Kidney (tissue), 14 donors: Measurements from ENCODE around the gene CEP131. TPM values are rescaled to one million over a fixed set of nuclear protein-coding genes. Genes with fewer than 3 reads are reported as not detected.

Experiments
- DNase-seq, 5 donors: peaks; one replicate each; pipeline ENCODE4 v3.0.0-alpha.2; 2013 to 2020
- FAIRE-seq: peaks from 2 replicates; lab custom pipeline; 2012; peaks lifted over from hg19 to GRCh38; lab: Jason Lieb, UNC
- H3K27ac ChIP-seq, 2 donors: one replicate each; pipeline ENCODE4 v1.7.0; 2013; ENCODE audit warnings: low read depth in 2 of 2, low read length in 2 of 2, inconsistent platforms in 1 of 2
- H3K27me3 ChIP-seq: one replicate; pipeline ENCODE4 v1.7.1; 2013; ENCODE audit warnings: low read length, inconsistent platforms; ENCODE audit not compliant: control insufficient read depth, insufficient read depth
- H3K36me3 ChIP-seq, 3 donors: one replicate each; pipeline versions ENCODE4 v1.7.0 to v1.7.1; 2013; ENCODE audit warnings: low read length in 3 of 3, control low read depth in 1 of 3, inconsistent platforms in 1 of 3; ENCODE audit not compliant: insufficient read depth in 3 of 3, control insufficient read depth in 2 of 3
- H3K4me1 ChIP-seq, 3 donors: one replicate each; pipeline versions ENCODE4 v1.7.0 to v1.7.1; 2013; ENCODE audit warnings: low read length in 3 of 3, inconsistent platforms in 1 of 3, low read depth in 1 of 3; ENCODE audit not compliant: control insufficient read depth in 2 of 3, insufficient read depth in 2 of 3
- H3K4me3 ChIP-seq, 3 donors: one replicate each; pipeline versions ENCODE4 v1.7.0 to v1.8.1; 2013; ENCODE audit warnings: low read length in 3 of 3, control low read depth in 1 of 3, inconsistent platforms in 1 of 3
- H3K9ac ChIP-seq, 3 donors: one replicate each; pipeline versions ENCODE4 v1.7.0 to v1.7.1; 2013; ENCODE audit warnings: low read length in 3 of 3, control low read depth in 1 of 3, inconsistent platforms in 1 of 3
- H3K9me3 ChIP-seq, 3 donors: one replicate each; pipeline versions ENCODE4 v1.7.0 to v1.7.1; 2013; ENCODE audit warnings: low read length in 3 of 3, control low read depth in 1 of 3, inconsistent platforms in 1 of 3; ENCODE audit not compliant: control insufficient read depth in 2 of 3, insufficient read depth in 1 of 3
- intact Hi-C: fragments of 100-400 bp; cut with DNase I; formaldehyde crosslinking; loops from one replicate; pipeline ENCODE4 v1.11.1; 2022
- polyA plus RNA-seq: library from polyadenylated mRNA; stranded (reverse); fragments of 350-450 nt; fragmentation: Illumina TruSeq; extraction: RNeasy Lipid Tissue Mini Kit (QIAGEN cat#74804); gene quantifications from one replicate; pipeline ENCODE4 v1.2.3, GENCODE V29; 2014; ENCODE audit warnings: low read depth, low replicate concordance; ENCODE audit not compliant: insufficient read depth
- total RNA-seq: library from RNA; stranded (reverse); fragmentation: NEBNext Ultra II Directional; extraction: Animal tissue kit (Norgen Biotek cat#: 25700); gene quantifications from one replicate; pipeline ENCODE4 v1.2.1, GENCODE V29; 2021
- TF ChIP-seq, protein P1 (sequence below): IDR thresholded peaks from 3 replicates; pipeline ENCODE4 v1.5.1; 2012; ENCODE audit warnings: mild to moderate bottlenecking, moderate library complexity, borderline replicate concordance; ENCODE audit not compliant: insufficient read depth; ENCODE audit errors: extremely low read depth
- donor health status: control.
- donor health status: control.
- donor health status: control.
- donor health status: control.
- donor health status: control.
- donor health status: DM: yes; HTN: yes; CAD: no.
- donor health status: Normal renal cell carcinoma (clear cell type).

Gene CEP131
- total and polyA plus RNA-seq, 2 donors from 2014 or later, result 6.9 to 7.5 TPM

DNA sequence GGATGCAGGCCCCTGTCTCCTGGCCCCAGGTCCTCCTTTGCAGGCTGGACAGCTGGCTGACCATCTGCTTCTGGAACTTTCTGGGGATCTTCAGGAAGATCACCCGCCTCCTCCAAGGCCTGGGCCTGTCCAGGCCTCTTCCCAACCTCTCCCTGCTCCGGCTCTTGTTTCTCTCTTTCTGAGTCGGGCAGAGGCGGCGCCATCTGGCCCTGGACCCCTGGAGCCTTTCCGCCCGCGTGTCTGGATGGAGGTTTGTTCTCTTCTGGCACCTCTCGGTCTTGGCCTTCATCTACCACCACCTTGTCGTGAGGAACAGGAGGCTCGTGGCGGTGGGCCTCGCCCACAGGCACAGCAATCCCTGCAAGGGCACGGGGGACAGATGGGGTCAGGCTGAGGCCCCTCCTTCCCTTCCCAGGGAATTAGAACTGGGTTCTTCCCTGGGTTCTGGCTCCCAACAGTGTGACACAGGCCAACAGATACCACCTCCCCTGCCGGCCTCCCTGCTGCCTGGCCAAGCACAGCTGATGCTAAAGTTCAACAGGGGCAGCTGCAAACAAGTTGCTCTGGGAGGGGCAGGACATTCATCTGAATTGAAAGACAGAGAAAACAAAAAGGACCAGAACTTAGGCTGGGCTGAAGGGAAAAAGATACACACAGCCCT, 29.7 kb upstream of the CEP131 start:
- Histone ChIP-seq H3K36me3 (peaks cover 0 to 13% (median 4%) of the 10 kb centered on the region in 3 donors), H3K27me3 (no peaks in the 10 kb centered on the region), H3K4me3 (no peak overlapping the region), H3K9ac (no peak overlapping the region), H3K4me1 (peaks cover 0 to 17% (median 12%) of the 10 kb centered on the region in 3 donors), H3K27ac (no peak overlapping the region), H3K9me3 (no peaks in the 10 kb centered on the region)
- intact Hi-C loops, result loop anchor here (10.0 kb wide), 1 partner anchor 232 kb away; no protein-coding TSS in a partner anchor
- TF ChIP-seq, protein P1, sequence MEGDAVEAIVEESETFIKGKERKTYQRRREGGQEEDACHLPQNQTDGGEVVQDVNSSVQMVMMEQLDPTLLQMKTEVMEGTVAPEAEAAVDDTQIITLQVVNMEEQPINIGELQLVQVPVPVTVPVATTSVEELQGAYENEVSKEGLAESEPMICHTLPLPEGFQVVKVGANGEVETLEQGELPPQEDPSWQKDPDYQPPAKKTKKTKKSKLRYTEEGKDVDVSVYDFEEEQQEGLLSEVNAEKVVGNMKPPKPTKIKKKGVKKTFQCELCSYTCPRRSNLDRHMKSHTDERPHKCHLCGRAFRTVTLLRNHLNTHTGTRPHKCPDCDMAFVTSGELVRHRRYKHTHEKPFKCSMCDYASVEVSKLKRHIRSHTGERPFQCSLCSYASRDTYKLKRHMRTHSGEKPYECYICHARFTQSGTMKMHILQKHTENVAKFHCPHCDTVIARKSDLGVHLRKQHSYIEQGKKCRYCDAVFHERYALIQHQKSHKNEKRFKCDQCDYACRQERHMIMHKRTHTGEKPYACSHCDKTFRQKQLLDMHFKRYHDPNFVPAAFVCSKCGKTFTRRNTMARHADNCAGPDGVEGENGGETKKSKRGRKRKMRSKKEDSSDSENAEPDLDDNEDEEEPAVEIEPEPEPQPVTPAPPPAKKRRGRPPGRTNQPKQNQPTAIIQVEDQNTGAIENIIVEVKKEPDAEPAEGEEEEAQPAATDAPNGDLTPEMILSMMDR, result no peak
- DNase-seq (peak in 1 of 5 donors; percentile 63), FAIRE-seq (no peak)

DNA sequence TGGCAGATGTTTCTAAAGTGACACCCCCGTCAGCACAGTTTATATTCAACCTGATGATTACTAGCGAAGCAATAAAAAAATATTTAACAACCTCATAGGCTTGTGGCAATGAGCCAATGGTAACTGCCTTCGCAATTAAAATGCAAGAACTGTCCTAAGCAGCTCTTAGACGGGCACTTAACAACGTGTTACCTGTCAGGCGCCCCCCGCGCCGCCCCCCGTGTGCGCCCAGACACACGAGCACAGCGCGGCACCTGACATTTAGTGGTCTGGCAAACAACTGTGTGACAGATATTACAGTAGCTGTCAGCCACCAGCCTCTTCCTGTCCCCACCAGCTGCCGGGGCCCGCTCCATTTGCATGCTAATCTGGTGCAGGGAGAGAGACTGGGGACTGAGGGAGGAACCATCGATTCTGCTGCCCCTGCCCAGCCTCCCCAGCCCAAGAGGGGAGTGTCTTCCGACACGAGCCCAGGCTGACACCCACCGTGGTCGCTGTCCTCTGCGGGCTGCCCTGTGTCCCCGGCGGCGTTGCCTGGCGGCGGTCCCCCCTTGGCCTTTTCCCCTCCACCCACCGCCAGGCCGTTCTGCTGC, 29.0 kb upstream of the CEP131 start:
- peaks cover 0 to 13% (median 4%) of the 10 kb centered on the region in 3 donors for H3K36me3 ChIP-seq
- intact Hi-C loops, result loop anchor here (10.0 kb wide), 1 partner anchor 233 kb away; no protein-coding TSS in a partner anchor
- TF ChIP-seq, protein P1, result no peak
- peak in 1 of 5 donors; percentile 73 for DNase-seq
- H3K9ac ChIP-seq, result no peak overlapping the region
- no peak for FAIRE-seq
- H3K4me1 ChIP-seq, result peaks cover 0 to 17% (median 12%) of the 10 kb centered on the region in 3 donors
- no peaks in the 10 kb centered on the region for H3K9me3 ChIP-seq
- no peaks in the 10 kb centered on the region for H3K27me3 ChIP-seq
- H3K4me3 ChIP-seq, result no peak overlapping the region
- no peak overlapping the region for H3K27ac ChIP-seq

DNA sequence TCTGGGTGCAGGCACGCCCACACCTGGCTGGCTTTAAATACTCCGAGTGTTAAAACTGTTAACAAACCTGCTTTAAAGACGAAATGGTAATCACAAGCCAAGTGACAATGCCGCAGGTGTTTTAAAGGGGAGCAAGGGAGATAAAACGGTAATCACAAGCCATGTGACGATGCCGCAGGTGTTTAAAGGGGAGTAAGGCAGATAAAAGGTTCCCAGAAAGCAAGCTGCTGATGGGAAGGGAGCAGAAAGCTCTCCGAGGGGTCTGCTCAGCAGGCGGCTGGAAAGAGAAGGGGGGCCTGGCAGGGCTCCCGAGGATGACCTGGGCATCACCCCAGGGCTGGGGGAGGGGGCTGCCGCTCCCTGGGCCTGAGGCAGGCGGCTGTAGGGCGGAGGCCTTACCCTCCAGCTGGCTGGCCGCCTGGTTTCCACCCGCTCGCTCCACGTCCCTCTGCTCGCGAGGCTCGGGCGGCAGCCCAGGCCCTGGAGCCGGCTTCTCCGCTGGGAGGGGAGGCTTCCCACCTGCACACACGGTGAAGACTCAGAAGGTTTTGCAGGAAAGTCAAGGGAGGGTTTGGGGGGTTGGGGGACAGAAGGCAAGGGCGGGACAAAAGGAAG, 28.4 kb upstream of the CEP131 start:
- no peak overlapping the region for H3K9ac ChIP-seq
- peaks cover 0 to 13% (median 4%) of the 10 kb centered on the region in 3 donors for H3K36me3 ChIP-seq
- H3K27ac ChIP-seq, result no peak overlapping the region
- no peaks in the 10 kb centered on the region for H3K27me3 ChIP-seq
- TF ChIP-seq, protein P1, result no peak
- peaks cover 0 to 17% (median 7%) of the 10 kb centered on the region in 3 donors for H3K4me1 ChIP-seq
- intact Hi-C loops, result loop anchor here (10.0 kb wide), 1 partner anchor 234 kb away; no protein-coding TSS in a partner anchor
- no peaks in the 10 kb centered on the region for H3K9me3 ChIP-seq
- no peak overlapping the region for H3K4me3 ChIP-seq
- FAIRE-seq (no peak), DNase-seq (peak in 1 of 5 donors; percentile 67)
